B cell (primary cell): ENCODE data around the gene LYPD5.

Experiments
- CTCF ChIP-seq: fragments of 200-600 bp; IDR thresholded peaks from one replicate; pipeline ENCODE4 v1.8.0; 2022; ENCODE audit warnings: antibody characterized with exemption, mild to moderate bottlenecking
- EZH2 ChIP-seq: IDR thresholded peaks from 2 replicates; pipeline ENCODE4 v1.6.1; 2012; ENCODE audit warnings: borderline replicate concordance, low read depth, mild to moderate bottlenecking, moderate library complexity, low read length; ENCODE audit not compliant: insufficient read depth, poor library complexity, severe bottlenecking

GRCh38 chr19:43783636-43784035 is 18.6 kb downstream of the LYPD5 start:
- TF ChIP-seq CTCF (no peak), EZH2 (no peak)
